VCaP (cell line): ENCODE data around the gene TJAP1.

Experiments used
- H3K27ac ChIP-seq: fragments of 450-650 bp; 2 replicates; pipeline ENCODE4 v1.5.1; 2017
- CTCF ChIP-seq: fragments of 450-650 bp; conservative IDR thresholded peaks from 2 replicates; pipeline ENCODE4 v1.5.1; 2017; ENCODE audit warnings: mild to moderate bottlenecking, moderate library complexity

The TJAP1 gene

GRCh38 chr6:43506667-43507471 is 29.5 kb downstream of the TJAP1 start:
- no peak overlapping the region for H3K27ac ChIP-seq
- peak; percentile 99 for TF ChIP-seq CTCF

GRCh38 chr6:43508481-43509141 is 31.2 kb downstream of the TJAP1 start:
- no peak overlapping the region for H3K27ac ChIP-seq
- no peak for TF ChIP-seq CTCF

- TF ChIP-seq CTCF: 0 out of 2 replicates have a peak, but pooled peaks have one; percentile 5
- peak overlapping the region; percentile 64 for H3K27ac ChIP-seq
These were observed 32.0 kb downstream of the TJAP1 start for GRCh38 chr6:43509142-43509983.

GRCh38 chr6:43509984-43510826 is 32.8 kb downstream of the TJAP1 start, which contains the start of gene LRRC73:
LRRC73 (minus strand) TSS chr6:43510346; CDS start chr6:43509785, 561 bp downstream.
- TF ChIP-seq CTCF: no peak
- H3K27ac ChIP-seq: peak within 1 kb of the TSS; percentile 64

- no peak for TF ChIP-seq CTCF
- peak overlapping the region; percentile 64 for H3K27ac ChIP-seq
These were observed 33.4 kb downstream of the TJAP1 start for GRCh38 chr6:43510827-43511163.

- TF ChIP-seq CTCF: no peak
- H3K27ac ChIP-seq: no peak overlapping the region
These were observed 34.5 kb downstream of the TJAP1 start for GRCh38 chr6:43511824-43512415.
